Osteocyte (in vitro differentiated cells): Measurements from ENCODE around the gene ATP13A2. TPM values are rescaled to one million over a fixed set of nuclear protein-coding genes. Genes with fewer than 3 reads are reported as not detected.

Experiments
- DNase-seq: peaks from one replicate; pipeline ENCODE4 v3.0.0; 2021; ENCODE audit warnings: mixed read lengths; ENCODE audit not compliant: unreplicated experiment; ENCODE audit errors: extremely low spot score
- H3K27ac Mint-ChIP-seq: one replicate; pipeline ENCODE4 v1.8.0; 2021; ENCODE audit warnings: mild to moderate bottlenecking, mixed read lengths; ENCODE audit not compliant: unreplicated experiment
- H3K27me3 Mint-ChIP-seq: one replicate; pipeline ENCODE4 v1.8.0; 2021; ENCODE audit warnings: mixed read lengths; ENCODE audit not compliant: unreplicated experiment
- H3K36me3 Mint-ChIP-seq: one replicate; pipeline ENCODE4 v1.8.0; 2021; ENCODE audit warnings: mixed read lengths; ENCODE audit not compliant: unreplicated experiment
- H3K4me1 Mint-ChIP-seq: one replicate; pipeline ENCODE4 v1.8.0; 2021; ENCODE audit warnings: mixed read lengths; ENCODE audit not compliant: unreplicated experiment
- H3K4me3 Mint-ChIP-seq: one replicate; pipeline ENCODE4 v1.8.0; 2021; ENCODE audit warnings: mild to moderate bottlenecking, moderate library complexity, mixed read lengths; ENCODE audit not compliant: unreplicated experiment
- H3K9me3 Mint-ChIP-seq: one replicate; pipeline ENCODE4 v1.8.0; 2021; ENCODE audit warnings: mixed read lengths; ENCODE audit not compliant: unreplicated experiment
- CTCF ChIP-seq: fragments of 200-600 bp; sonication (generic); IDR thresholded peaks from 2 replicates; pipeline ENCODE4 v1.5.0; 2021; ENCODE audit warnings: antibody characterized with exemption, mild to moderate bottlenecking, moderate library complexity
- total RNA-seq: library from RNA; stranded (reverse); gene quantifications from 2 replicates; pipeline ENCODE4 v1.2.1, GENCODE V29; 2021

Gene ATP13A2
- total RNA-seq, 1 donor from 2014 or later, result 69.6 TPM

GRCh38 chr1:17056551-17056950 lies 44.8 kb upstream of the ATP13A2 start:
- H3K27ac Mint-ChIP-seq, result no peak overlapping the region
- H3K36me3 Mint-ChIP-seq, result no peaks in the 10 kb centered on the region
- no peaks in the 10 kb centered on the region for H3K9me3 Mint-ChIP-seq
- no peak overlapping the region for H3K4me3 Mint-ChIP-seq
- H3K27me3 Mint-ChIP-seq, result peaks cover 7% of the 10 kb centered on the region
- peaks cover 20% of the 10 kb centered on the region for H3K4me1 Mint-ChIP-seq
- no peak for DNase-seq
- no peak for TF ChIP-seq CTCF

- Mint-ChIP-seq H3K36me3 (peaks cover 5% of the 10 kb centered on the region), H3K27me3 (peaks cover 7% of the 10 kb centered on the region), H3K27ac (no peak overlapping the region), H3K4me1 (peaks cover 25% of the 10 kb centered on the region), H3K9me3 (no peaks in the 10 kb centered on the region), H3K4me3 (no peak overlapping the region)
- no peak for DNase-seq
- no peak for TF ChIP-seq CTCF
Observed at GRCh38 chr1:17055801-17056200, 44.1 kb upstream of the ATP13A2 start.

GRCh38 chr1:17053685-17054410 lies 42.1 kb upstream of the ATP13A2 start, which contains the start of gene SDHB:
Gene SDHB, minus strand, starts transcription at chr1:17054032. Its CDS starts 13 bp downstream, at chr1:17054019.
- Mint-ChIP-seq H3K9me3 (no peaks in the 10 kb centered on the region), H3K4me1 (peaks cover 23% of the 10 kb centered on the region), H3K36me3 (peaks cover 5% of the 10 kb centered on the region), H3K4me3 (peak within 1 kb of the TSS; percentile 100), H3K27me3 (peaks cover 7% of the 10 kb centered on the region), H3K27ac (peak within 1 kb of the TSS; percentile 98)
- peak; percentile 100 for DNase-seq
- TF ChIP-seq CTCF, result no peak

- DNase-seq, result no peak
- TF ChIP-seq CTCF, result no peak
- Mint-ChIP-seq H3K27me3 (peaks cover 3% of the 10 kb centered on the region), H3K9me3 (no peaks in the 10 kb centered on the region), H3K27ac (peak overlapping the region; percentile 98), H3K36me3 (peaks cover 5% of the 10 kb centered on the region), H3K4me3 (peak overlapping the region; percentile 100), H3K4me1 (peaks cover 23% of the 10 kb centered on the region)
Observed at GRCh38 chr1:17053086-17053684, 41.5 kb upstream of the ATP13A2 start.

GRCh38 chr1:17052641-17053040 lies 40.9 kb upstream of the ATP13A2 start:
- peak overlapping the region; percentile 100 for H3K4me3 Mint-ChIP-seq
- no peak for DNase-seq
- peaks cover 5% of the 10 kb centered on the region for H3K36me3 Mint-ChIP-seq
- H3K27ac Mint-ChIP-seq, result no peak overlapping the region
- no peaks in the 10 kb centered on the region for H3K9me3 Mint-ChIP-seq
- peaks cover 23% of the 10 kb centered on the region for H3K4me1 Mint-ChIP-seq
- TF ChIP-seq CTCF, result no peak
- H3K27me3 Mint-ChIP-seq, result no peaks in the 10 kb centered on the region
